ENCODE data around the gene CCT8L2.
"Not testable (repeated sequence)": the region's sequence is repeated elsewhere in the genome, so short reads cannot be mapped to it uniquely, and the experiment has no call there.

DNA sequence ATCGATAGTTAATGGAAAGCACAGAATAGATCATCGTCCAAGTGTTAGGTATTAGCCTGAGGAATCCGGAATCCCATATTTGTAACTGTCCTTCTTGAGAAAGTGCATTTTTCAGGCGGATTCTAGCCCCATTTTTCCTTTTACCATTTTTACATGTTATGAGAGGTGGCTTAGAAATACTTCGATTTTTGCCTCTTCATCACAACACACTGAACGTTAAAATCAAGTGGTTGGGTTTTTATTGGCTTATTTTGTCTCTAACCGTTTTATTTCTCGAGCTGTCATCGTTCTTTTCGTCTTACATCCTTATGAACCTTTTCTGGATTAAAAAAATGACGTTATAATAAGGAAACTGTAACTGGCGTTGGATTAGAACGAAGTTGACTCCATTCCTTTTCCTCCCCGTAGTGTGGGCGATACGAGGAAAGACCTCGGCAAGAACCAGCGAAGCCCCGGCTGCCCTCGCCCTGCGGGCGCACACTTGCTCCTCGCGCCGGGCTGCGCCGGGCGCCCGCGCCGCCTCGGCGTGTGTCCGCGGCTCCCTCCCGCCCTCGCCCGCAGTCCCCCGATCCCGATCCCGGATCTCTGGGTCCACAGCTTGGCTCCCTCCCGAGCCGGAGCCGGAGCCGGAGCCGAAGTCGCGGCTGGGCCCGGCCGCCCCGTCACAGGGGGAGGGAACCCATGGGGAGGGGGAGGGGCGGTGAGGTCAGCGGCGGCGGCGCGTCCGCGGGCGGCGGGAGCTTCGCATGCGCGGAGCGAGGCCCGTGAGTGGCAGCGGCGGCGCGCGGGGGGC lies 8.2 kb upstream of the CCT8L2 start:
- TF ChIP-seq, protein P1, sequence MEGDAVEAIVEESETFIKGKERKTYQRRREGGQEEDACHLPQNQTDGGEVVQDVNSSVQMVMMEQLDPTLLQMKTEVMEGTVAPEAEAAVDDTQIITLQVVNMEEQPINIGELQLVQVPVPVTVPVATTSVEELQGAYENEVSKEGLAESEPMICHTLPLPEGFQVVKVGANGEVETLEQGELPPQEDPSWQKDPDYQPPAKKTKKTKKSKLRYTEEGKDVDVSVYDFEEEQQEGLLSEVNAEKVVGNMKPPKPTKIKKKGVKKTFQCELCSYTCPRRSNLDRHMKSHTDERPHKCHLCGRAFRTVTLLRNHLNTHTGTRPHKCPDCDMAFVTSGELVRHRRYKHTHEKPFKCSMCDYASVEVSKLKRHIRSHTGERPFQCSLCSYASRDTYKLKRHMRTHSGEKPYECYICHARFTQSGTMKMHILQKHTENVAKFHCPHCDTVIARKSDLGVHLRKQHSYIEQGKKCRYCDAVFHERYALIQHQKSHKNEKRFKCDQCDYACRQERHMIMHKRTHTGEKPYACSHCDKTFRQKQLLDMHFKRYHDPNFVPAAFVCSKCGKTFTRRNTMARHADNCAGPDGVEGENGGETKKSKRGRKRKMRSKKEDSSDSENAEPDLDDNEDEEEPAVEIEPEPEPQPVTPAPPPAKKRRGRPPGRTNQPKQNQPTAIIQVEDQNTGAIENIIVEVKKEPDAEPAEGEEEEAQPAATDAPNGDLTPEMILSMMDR (IDR thresholded peaks at IDR 0.05 in 2 of 3, conservative IDR thresholded peaks at IDR 0.05 in 1 of 3; ENCODE audit: borderline replicate concordance in 1 of 3, insufficient read depth in 1 of 3, low read depth in 2 of 3, low read length in 2 of 3) = not testable (repeated sequence)
- TF ChIP-seq ELF1 (IDR thresholded peaks at IDR 0.05; ENCODE audit: borderline replicate concordance, low read depth); POLR2AphosphoS5 (IDR thresholded peaks at IDR 0.05; ENCODE audit: low read depth, low read length); SIN3A (IDR thresholded peaks at IDR 0.05; ENCODE audit: low read depth); CBX3 (IDR thresholded peaks at IDR 0.05; ENCODE audit: low read depth); YY1 (IDR thresholded peaks at IDR 0.05; ENCODE audit: extremely low read depth, insufficient replicate concordance, low read depth, low read length); EZH2 (IDR thresholded peaks at IDR 0.05); EGR1 (IDR thresholded peaks at IDR 0.05; ENCODE audit: low read depth); RAD21 (IDR thresholded peaks at IDR 0.05; ENCODE audit: low read depth); EZH2phosphoT487 (IDR thresholded peaks at IDR 0.05; ENCODE audit: borderline replicate concordance): not testable (repeated sequence)
- TF ChIP-seq, protein P2, sequence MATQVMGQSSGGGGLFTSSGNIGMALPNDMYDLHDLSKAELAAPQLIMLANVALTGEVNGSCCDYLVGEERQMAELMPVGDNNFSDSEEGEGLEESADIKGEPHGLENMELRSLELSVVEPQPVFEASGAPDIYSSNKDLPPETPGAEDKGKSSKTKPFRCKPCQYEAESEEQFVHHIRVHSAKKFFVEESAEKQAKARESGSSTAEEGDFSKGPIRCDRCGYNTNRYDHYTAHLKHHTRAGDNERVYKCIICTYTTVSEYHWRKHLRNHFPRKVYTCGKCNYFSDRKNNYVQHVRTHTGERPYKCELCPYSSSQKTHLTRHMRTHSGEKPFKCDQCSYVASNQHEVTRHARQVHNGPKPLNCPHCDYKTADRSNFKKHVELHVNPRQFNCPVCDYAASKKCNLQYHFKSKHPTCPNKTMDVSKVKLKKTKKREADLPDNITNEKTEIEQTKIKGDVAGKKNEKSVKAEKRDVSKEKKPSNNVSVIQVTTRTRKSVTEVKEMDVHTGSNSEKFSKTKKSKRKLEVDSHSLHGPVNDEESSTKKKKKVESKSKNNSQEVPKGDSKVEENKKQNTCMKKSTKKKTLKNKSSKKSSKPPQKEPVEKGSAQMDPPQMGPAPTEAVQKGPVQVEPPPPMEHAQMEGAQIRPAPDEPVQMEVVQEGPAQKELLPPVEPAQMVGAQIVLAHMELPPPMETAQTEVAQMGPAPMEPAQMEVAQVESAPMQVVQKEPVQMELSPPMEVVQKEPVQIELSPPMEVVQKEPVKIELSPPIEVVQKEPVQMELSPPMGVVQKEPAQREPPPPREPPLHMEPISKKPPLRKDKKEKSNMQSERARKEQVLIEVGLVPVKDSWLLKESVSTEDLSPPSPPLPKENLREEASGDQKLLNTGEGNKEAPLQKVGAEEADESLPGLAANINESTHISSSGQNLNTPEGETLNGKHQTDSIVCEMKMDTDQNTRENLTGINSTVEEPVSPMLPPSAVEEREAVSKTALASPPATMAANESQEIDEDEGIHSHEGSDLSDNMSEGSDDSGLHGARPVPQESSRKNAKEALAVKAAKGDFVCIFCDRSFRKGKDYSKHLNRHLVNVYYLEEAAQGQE (IDR thresholded peaks at IDR 0.05; ENCODE audit: low read depth) = not testable (repeated sequence)

Measured in HCT116 (cell line).